SK-N-SH (cell line): ENCODE results near the gene HMGB1.

ENCODE experiments used
- CTCF ChIP-seq: fragments of 200-600 bp; sonication (generic); IDR thresholded peaks from 2 replicates; pipeline ENCODE4 v1.6.1; 2017; ENCODE audit warnings: antibody characterized with exemption, mild to moderate bottlenecking, moderate library complexity
- PBX3 ChIP-seq: IDR thresholded peaks from 2 replicates; pipeline ENCODE4; 2012
- REST ChIP-seq: IDR thresholded peaks from 2 replicates; pipeline ENCODE4 v1.6.1; 2012; ENCODE audit warnings: mild to moderate bottlenecking, low read depth, low read length, moderate library complexity
- SMC3 ChIP-seq: IDR thresholded peaks from 2 replicates; pipeline ENCODE4 v1.6.1; 2012; ENCODE audit warnings: low read depth, low read length, improper control_type of control experiment
- TAF1 ChIP-seq: IDR thresholded peaks from 2 replicates; pipeline ENCODE4 v1.6.1; 2012; ENCODE audit warnings: low read depth, mild to moderate bottlenecking, low read length, moderate library complexity, borderline replicate concordance

GRCh38 chr13:30435911-30436451 lies 29.8 kb downstream of the HMGB1 start:
- TF ChIP-seq CTCF (no peak), REST (no peak), TAF1 (no peak), PBX3 (no peak), SMC3 (no peak)
